NCI-H345 (cell line): ENCODE measurements around the gene YWHAB.

Experiments
- DNase-seq: peaks from one replicate; lab custom pipeline; 2025; lab: John Stamatoyannopoulos, UW

The YWHAB gene

GRCh38 chr20:44914924-44915323 is 29.4 kb downstream of the YWHAB start:
- DNase-seq: no peak

- no peak for DNase-seq
Measured at GRCh38 chr20:44916586-44916985, 31.1 kb downstream of the YWHAB start.

DNA sequence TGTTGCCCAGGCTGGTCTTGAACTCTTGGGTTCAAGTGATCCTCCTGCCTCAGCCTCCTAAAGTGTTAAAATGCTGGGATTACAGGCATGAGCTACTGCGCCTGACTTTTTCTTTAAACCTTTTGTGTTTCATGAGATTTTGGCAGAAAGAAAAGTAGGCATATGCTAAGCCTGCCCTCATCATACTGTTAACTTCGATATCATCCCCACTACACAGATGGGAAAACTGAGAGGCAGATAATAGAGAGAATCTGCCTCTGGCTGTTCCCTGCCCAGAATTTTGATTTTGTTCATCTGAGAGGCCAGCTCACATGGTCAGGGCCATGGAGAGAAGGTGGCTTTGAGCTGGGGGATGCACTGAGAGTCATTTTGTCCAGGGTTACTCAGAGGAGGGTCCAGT is 31.9 kb downstream of the YWHAB start:
- no peak for DNase-seq

DNA sequence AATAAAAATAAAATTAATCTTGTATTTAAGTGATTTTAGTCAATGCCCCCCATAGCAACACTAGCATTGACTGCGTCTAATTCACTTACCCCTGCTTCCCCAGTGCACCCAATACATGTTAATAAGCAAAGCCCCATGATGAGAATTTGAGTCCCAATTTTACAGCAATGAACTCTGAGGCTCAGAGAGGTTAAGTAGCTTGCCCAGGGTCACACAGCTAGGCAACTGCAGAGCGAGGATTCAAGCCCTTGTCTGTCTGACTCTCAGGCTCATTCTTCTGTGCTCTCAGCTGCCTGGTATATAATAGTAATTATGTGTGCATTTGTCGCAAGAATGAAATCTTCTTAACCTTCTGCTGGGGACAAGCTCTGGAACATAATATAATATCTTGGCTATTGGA is 32.8 kb downstream of the YWHAB start:
- DNase-seq: no peak

- DNase-seq: no peak
Measured at GRCh38 chr20:44918761-44919160, 33.3 kb downstream of the YWHAB start.

DNA sequence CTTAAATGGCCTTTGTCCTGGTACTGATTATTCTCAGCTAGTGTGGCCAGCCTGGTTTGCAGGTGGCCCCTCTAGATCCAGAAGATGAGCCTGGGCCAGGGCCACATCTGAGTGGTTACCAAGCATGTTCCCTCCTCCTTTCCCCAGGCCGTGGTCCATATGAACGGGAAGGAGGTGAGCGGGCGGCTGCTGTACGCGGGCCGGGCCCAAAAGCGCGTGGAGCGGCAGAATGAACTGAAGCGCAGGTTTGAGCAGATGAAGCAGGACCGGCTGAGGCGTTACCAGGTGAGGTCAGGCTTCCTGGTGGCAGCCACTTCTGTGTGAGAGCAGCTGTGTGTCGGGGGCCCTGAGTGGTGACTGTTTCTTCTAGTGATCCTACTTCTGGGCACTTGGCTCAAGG is 35.9 kb downstream of the YWHAB start:
- no peak for DNase-seq

- no peak for DNase-seq
Measured at GRCh38 chr20:44924541-44924940, 39.0 kb downstream of the YWHAB start.

GRCh38 chr20:44928595-44928994 is 43.1 kb downstream of the YWHAB start:
- DNase-seq: no peak

- DNase-seq: no peak
Measured at GRCh38 chr20:44930517-44931168, 45.1 kb downstream of the YWHAB start.

DNA sequence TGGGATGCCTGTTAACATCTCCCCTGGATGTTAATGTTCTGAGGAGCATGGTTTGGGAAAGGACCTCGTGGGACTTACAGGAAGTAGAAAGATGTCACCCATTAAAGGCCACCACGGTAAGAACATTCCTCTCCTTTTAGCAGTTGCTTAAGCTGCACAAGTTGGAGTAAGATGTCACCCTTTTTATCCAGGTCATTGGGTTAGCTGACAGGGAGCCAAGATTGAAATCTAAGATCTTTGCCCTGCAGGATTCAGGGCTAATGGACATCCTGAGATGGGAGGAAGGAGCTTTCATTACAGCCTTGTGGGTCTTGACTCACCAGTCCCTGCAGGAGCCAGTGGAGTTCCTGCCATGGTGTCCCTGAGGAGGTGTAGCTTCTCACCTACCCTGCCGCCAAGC is 46.4 kb downstream of the YWHAB start:
- DNase-seq: no peak

DNA sequence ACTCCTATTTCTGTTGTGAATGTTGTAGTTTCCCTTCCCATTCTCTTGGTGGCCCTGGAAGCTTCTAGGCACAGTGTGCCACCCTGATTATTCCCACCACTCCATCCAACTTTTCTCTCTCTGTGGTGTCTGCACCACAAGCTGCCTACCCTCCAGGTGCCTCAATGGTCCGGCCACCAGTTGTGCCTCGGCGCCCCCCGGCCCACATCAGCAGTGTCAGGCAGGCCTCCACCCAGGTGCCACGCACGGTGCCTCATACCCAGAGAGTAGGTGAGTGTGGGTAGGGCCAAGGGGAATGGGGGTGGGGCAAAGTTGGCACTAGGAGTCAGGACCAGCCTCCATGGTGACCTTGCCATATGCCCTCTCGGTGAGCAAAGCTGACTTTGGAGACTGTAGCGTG is 47.4 kb downstream of the YWHAB start:
- DNase-seq: no peak

DNA sequence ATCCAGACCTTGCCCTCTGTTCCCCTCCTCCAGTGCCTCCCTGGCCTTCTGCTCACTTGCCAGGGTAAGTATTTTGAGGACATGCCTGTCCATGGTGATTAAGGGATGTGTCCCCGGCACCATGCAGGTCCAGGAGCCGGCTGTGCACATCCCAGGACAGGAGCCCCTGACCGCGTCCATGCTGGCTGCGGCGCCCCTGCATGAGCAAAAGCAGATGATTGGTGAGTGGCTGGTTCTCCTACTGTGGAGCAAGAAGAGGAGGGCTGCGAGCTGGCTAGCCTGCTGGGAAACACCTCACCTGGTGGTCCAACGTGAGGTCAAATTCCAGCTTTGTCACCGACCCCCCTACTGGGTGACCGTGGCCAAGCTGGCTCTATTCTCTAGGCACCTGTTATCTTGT is 51.0 kb downstream of the YWHAB start:
- no peak for DNase-seq

GRCh38 chr20:44938637-44939036 is 53.1 kb downstream of the YWHAB start:
- no peak for DNase-seq

- DNase-seq: no peak
Measured at GRCh38 chr20:44941120-44941691, 55.7 kb downstream of the YWHAB start.

GRCh38 chr20:44942264-44942973 is 56.9 kb downstream of the YWHAB start:
- DNase-seq: no peak

DNA sequence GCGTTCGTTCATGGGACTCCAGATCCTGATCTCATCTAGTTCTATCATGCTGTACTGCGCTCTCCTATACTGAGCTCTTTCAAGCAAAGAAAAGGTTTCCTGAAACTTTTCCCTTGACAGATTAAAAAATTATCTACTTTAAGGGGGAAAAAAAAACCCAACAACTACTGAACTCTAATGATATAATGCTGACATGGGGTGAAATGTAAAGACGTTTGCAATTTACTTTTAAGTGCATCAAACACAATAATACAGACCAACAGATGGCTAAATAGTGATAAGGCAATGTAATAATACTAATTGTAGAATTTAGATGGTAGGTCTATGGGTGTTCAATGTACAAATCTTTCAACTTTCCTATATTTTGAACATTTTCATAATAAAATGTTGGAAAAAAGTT is 58.3 kb downstream of the YWHAB start:
- DNase-seq: no peak

GRCh38 chr20:44945261-44945660 is 59.8 kb downstream of the YWHAB start:
- DNase-seq: no peak

DNA sequence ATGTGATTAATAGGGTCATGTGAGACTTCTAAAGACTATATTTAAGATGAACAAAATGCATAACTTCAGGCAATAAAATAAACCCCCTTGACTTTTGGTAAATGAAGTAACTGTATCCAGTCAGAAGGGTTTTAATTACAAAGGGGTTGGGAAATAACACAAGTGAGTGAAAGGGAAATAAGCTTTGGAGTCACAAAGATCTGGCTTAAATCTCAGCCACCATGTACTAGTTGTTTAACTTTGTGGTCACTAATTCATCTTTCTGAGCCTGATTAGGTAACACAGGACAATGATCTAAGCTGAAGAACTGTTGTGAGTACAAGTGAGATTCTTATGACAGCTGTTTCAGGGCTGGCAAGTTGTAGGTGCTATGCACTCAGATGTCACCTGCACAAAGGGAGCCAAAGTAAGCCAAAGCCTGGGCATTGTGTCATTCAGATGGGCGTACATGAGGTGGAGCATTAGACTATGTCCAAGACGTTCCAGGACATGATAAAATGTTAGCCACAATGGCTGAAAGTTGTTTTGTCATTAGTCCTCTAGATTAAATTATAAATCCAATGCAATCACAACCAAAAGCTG is 60.9 kb downstream of the YWHAB start:
- DNase-seq: no peak

- DNase-seq: no peak
Measured at GRCh38 chr20:44948107-44948506, 62.6 kb downstream of the YWHAB start.

DNA sequence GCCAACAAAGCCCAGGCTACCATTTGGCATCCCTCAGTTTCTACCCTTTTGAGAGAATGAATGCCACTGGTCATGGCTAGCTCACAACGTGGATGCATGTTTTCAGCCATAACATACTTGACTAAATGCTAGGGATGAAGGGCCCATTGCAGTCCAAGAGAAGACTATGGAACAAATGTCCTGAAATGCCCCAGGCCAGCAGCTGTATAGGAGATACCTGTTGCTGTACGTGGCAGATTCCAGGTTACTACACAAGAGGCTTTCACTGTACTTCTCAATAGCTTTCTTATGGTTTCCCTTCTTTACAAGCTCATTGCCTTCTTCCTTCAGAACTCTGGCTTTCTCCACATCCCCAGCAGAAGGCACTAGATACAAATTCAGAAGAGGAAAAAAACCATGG is 63.0 kb downstream of the YWHAB start:
- no peak for DNase-seq

- DNase-seq: no peak
Measured at GRCh38 chr20:44950368-44950767, 64.9 kb downstream of the YWHAB start.

DNA sequence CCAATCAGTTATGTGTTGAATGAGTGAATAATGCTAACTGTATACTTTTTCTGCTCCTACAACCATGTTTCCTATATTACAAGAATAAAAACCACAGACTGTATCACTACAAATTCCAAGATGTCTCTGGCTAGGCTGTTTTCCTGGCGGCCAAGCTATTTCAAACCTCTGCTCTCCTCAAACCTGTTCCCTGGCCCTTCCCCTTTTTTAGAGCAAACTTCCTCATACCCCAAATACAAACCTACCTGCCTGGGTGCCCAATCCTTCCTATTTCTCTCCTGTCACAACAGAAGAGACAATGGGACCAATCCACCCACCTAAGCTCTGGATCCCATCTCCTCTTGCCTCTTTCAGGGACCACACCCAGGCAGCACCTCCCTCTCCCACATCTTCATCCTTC is 67.2 kb downstream of the YWHAB start:
- DNase-seq: no peak

DNA sequence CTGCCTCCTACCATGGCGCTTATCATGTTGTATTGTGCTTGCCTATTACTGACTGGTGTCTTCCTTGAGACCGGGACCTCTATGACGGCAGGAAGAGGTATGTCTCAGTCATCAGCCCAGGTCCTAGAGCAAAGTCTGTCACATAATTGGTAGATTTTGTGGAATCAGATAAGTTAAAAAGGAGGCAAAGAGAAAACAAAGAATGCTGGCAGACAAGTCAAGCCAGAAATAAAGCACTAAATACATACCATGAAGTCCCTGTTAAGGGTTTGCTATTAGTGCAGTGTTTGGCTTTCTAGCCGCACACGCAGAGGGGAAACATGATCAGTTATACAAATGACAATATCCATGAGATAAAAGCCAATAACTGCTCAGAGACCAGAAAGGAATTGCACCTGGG is 68.7 kb downstream of the YWHAB start:
- DNase-seq: no peak
